Measurements from ENCODE around the gene EFNB2.

The EFNB2 gene

GRCh38 chr13:106503730-106504453 lies 31.6 kb downstream of the EFNB2 start:
- in situ Hi-C loops (cut with HindIII; ENCODE audit: low sequenced_read_pairs) = no loop called here
- no peak for DNase-seq (ENCODE audit: low read depth, low spot score)
- no peak overlapping the region for H3K4me3 ChIP-seq (ENCODE audit: low read depth, low read length)
- TF ChIP-seq CTCF (IDR thresholded peaks at IDR 0.05; ENCODE audit: low read depth, low read length) = no peak

GRCh38 chr13:106503272-106503671 lies 32.2 kb downstream of the EFNB2 start:
- DNase-seq (ENCODE audit: low read depth, low spot score) = no peak
- no peak overlapping the region for H3K4me3 ChIP-seq (ENCODE audit: low read depth, low read length)
- no peak for TF ChIP-seq CTCF (IDR thresholded peaks at IDR 0.05; ENCODE audit: low read depth, low read length)
- in situ Hi-C loops (cut with HindIII; ENCODE audit: low sequenced_read_pairs) = no loop called here

GRCh38 chr13:106500445-106500844 lies 35.0 kb downstream of the EFNB2 start:
- TF ChIP-seq CTCF (IDR thresholded peaks at IDR 0.05; ENCODE audit: low read depth, low read length) = no peak
- no peak overlapping the region for H3K4me3 ChIP-seq (ENCODE audit: low read depth, low read length)
- peak; percentile 61 for DNase-seq (ENCODE audit: low read depth, low spot score)
- in situ Hi-C loops (cut with HindIII; ENCODE audit: low sequenced_read_pairs) = no loop called here

GRCh38 chr13:106499896-106500295 lies 35.6 kb downstream of the EFNB2 start:
- DNase-seq (ENCODE audit: low read depth, low spot score) = no peak
- H3K4me3 ChIP-seq (ENCODE audit: low read depth, low read length) = no peak overlapping the region
- TF ChIP-seq CTCF (IDR thresholded peaks at IDR 0.05; ENCODE audit: low read depth, low read length) = no peak
- in situ Hi-C loops (cut with HindIII; ENCODE audit: low sequenced_read_pairs) = no loop called here

GRCh38 chr13:106499113-106499512 lies 36.3 kb downstream of the EFNB2 start:
- in situ Hi-C loops (cut with HindIII; ENCODE audit: low sequenced_read_pairs) = no loop called here
- DNase-seq (ENCODE audit: low read depth, low spot score) = no peak
- no peak for TF ChIP-seq CTCF (IDR thresholded peaks at IDR 0.05; ENCODE audit: low read depth, low read length)
- H3K4me3 ChIP-seq (ENCODE audit: low read depth, low read length) = no peak overlapping the region

- H3K4me3 ChIP-seq (ENCODE audit: low read depth, low read length) = no peak overlapping the region
- in situ Hi-C loops (cut with HindIII; ENCODE audit: low sequenced_read_pairs) = no loop called here
- no peak for DNase-seq (ENCODE audit: low read depth, low spot score)
- TF ChIP-seq CTCF (IDR thresholded peaks at IDR 0.05; ENCODE audit: low read depth, low read length) = no peak
These were observed 36.9 kb downstream of the EFNB2 start for GRCh38 chr13:106498571-106498970.

Data from astrocyte of the spinal cord (primary cell).